Activated CD4-positive, alpha-beta T cell treated with anti-CD3 and anti-CD28 coated beads, Interleukin-2, amount 50 U/mL, for 24 hours (primary cell): ENCODE data around the gene COL15A1.

ENCODE experiments used
- DNase-seq, 2 donors: peaks; one replicate each; pipeline ENCODE4 v3.0.0-alpha.2; 2020; ENCODE audit warnings: low read depth in 1 of 2, low spot score in 1 of 2

Gene COL15A1

DNA sequence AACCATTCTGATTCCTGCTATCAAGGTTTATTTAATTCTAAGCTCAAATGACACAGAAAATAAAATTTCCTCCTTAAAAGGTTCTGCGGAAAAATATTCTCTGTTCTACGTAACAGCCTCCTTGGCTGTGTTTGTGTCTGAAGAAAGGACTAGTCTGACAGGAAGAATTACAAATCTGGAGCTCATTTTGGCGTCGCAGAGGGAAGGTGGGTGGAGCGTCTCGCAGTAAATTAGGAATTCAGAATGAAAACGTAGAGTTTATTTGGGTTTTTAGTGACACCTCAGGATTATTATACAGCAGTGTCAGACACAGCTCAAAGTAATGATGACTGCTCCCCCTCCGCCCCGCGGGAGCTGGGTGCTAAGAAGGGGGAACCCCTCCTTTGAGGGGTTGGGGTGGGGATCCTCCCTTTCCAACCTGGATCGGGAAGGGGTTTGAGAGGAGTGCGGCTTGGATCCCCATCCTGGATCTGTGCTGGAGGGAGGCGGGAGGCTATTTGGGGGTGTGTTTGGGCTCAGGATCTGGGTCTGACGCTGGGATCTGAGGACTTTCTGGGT, 160.3 kb downstream of the COL15A1 start:
- DNase-seq = no peak

GRCh38 chr9:99104459-99105151, 160.9 kb downstream of the COL15A1 start, which contains the start of gene TGFBR1:
Gene TGFBR1 (plus strand): TSS chr9:99105113. CDS start chr9:99105206, 93 bp downstream.
- peak; percentile 82 to 83 for DNase-seq

- peak in 1 of 2 donors; percentile 24 for DNase-seq
Measured at GRCh38 chr9:99105152-99106043, 161.7 kb downstream of the COL15A1 start.

DNA sequence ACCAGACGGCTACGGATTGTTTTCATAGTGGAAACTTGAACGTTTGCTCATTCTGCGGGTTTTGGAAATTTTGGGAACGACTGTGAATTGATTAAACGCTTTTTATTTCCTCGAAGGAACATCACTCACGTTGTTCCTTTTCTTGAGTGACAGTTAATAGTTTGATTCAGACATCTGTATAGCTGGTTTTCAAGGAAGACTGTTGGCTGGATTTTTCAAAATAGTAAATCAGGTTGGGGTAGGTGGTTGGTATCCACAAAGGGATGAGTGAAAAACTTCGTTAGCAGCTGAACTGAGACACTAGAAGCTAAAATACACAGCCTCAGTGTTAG, 162.3 kb downstream of the COL15A1 start:
- DNase-seq = no peak

DNA sequence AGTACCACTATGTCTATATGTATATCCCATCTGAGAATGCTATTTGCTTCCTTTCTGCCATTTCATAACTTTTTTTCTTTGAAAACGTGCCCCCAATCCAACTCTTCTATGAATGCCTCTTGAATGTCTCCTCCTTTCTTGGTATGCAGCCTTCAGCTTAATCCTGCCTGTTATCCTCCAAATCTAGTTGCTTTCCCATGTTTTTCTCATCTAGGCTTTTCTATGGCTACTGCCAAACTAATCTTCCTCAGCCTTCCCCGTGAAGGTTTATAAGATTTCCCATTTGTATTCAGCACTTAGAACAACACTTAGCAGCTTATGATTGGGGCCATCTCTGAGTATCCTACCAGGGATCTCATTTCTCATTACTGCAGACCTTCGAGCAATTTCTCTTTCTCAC, 163.7 kb downstream of the COL15A1 start:
- DNase-seq = no peak

DNA sequence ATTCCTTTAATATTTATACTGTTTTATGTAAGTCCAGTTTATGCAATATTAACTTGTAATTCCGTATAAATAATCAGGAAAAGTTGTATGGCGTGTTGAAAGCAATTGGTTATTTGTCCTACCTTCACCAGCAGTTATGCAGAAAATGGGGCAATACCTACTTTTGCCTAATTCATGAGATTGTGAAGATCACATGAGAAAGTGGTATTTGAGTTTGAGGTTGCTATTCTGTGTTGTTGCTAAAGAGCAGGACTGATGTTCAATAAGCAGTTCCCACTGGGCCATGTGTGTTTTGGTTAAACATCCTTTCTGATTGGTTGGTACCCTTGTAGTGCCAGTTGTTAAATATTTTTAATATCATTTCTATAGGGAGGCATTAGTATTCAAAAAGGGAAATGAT, 164.4 kb downstream of the COL15A1 start:
- DNase-seq = no peak

DNA sequence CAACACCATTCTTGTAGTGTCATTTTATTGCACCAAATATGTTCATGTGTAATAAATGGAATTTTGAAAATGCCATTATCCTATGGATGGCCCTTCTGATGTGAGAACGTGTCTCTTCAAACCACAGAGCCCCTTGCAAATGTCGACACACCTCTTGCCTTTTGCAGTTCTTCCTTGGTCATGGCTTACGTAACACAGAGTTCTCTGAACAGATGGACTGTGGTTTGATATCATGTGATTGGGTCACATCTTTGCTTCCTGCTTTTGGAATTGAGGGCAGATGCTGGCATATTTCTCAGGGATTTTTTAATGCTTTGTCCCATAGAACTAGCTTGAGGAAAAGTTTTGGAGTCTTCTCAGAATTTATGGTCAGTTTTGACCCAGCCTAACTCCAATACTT, 165.8 kb downstream of the COL15A1 start:
- no peak for DNase-seq

DNA sequence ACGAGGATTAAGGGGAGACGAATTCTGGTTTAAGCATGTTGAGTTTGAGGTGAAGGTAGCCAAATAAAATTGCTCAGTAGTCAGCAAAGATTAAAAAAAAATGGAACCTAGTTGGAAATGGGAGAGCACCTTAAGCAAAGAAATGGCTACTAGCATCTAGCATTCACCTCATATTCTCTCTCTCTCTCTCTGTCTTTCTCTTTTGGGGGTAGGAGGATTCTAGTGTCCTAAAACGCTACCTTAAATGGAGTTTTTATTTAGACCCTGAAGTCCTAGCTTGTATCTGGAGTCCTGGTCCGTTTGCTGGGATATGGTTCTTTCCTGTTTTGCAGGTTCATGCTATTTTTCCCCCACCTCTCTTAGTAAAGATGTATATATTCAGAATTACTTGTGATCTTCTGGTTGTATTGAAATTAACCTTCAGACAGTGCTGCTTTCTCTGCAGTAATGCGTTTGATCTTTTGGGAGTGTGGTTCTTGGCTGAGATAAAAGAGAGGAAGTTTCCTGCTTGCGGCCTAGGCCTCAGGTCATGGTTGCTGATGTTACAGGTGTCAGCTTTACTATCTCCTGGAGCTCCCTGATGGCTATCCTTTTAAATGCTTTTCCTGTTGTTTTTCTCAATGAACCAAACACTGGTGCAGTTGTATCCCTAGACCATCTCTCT, 169.2 kb downstream of the COL15A1 start:
- DNase-seq = no peak

DNA sequence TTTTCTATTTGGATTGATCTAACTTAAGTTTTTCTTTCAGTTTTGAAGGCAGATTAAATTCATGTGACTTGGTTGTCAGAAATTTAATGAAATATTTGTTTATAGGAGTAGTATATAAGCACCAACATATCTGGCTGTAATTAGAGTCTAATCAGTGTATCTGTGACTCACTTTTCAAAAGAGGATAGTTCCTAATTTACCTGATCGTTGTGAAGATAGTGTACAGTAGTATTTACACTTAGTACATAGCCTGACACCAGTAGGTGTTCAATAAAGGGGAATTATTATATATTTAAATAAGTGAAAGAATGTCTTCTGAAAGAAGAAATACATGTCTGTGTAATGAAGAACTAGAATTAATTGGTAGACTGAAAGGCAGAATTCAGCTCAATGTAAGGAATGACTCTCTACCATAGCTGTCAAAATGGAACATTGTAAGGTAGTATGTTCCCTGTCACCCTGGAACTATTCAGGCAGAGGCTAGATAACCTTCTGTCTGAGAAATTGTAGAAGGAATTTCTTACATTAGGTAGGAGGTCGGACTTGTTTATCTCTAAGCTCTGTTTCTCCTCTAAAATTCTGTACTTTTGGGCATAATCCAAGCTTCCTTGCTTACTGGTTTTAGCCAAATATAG, 169.8 kb downstream of the COL15A1 start:
- no peak for DNase-seq

DNA sequence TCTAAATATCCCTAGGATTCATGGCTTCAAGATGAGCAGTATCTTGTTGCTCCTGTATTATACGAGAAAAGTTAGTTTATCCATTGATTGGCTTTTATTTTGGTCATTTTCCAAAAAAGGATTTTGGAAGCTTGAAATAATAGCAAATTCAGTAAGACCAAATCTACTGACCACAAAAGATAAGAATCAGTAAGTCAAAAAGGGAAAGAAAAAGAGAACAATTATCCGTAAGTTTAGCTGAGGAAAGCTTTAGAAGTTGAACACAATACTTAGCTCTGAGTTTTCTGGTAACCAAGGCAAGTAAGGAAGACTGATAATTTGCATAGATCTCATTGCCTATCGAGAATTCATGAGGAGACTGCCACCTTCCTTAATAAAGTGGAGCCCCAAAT, 170.3 kb downstream of the COL15A1 start:
- DNase-seq = no peak

GRCh38 chr9:99114846-99115500, 171.3 kb downstream of the COL15A1 start:
- no peak for DNase-seq

GRCh38 chr9:99116003-99116411, 172.3 kb downstream of the COL15A1 start:
- no peak for DNase-seq

- DNase-seq = no peak
Measured at GRCh38 chr9:99118782-99119466, 175.2 kb downstream of the COL15A1 start.

DNA sequence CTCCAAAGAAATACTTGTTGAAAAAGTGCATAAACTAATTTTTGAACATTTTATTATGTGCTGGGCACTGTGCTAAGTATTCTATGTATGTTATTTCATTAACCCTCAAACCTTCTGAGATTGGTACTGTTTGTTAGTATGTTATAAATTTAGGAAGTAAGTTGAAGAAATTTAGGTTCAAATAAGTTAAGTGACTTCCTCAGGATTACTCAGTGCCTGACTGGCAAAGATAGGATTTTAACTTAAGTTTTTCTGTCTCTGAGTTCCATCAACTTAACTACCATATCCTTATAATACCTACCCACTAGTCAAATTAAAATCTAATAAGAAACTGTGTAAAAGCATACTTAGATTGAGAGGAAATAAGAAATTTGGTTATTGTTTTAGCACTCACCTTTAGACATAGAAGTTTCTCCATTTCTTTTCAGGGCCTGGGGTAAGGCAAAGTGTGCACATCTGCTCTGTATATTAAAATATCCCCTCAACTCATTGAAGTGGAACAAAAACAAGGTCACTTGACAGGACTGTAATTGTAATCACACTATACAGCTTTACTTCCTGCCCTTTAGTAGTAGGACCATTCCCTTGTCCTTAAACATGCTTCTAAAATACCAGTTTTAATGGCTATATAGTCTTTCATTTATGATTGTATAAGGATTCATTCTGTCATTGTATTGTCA, 176.4 kb downstream of the COL15A1 start:
- no peak for DNase-seq
